Stimulated activated CD4-positive, alpha-beta T cell treated with anti-CD3 and anti-CD28 coated beads, Interleukin-12 subunit alpha, Interleukin-12 subunit beta, amount 100 ng/mL, for 4 hours (primary cell): ENCODE data around the gene RAPGEF4.
"Not testable (repeated sequence)": the region's sequence is repeated elsewhere in the genome, so short reads cannot be mapped to it uniquely, and the experiment has no call there.

Experiments used
- DNase-seq: peaks from one replicate; pipeline ENCODE4 v3.0.0-alpha.2; 2020

The RAPGEF4 gene

DNA sequence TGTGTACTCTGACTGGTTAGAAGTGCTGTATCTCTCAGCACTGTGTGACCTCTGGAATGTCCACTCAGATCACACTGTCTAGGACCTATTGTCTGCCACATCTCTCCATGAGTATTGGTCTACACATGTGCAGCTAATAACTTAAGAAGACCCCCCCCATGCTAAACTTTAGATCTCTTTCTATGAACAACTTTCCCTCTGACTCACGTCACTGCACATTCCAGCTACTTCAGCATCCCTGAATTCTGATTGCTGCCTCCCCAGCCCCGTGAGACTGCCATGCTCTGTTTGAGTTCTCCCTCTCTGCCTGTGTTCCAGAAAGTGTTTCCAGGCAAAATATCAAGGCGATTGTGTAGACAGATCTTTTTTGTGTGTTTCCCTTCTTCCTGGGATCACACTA, 41.8 kb downstream of the RAPGEF4 start:
- DNase-seq, result no peak

GRCh38 chr2:172782506-172783164, 47.0 kb downstream of the RAPGEF4 start:
- no peak for DNase-seq

GRCh38 chr2:172783165-172783898, 47.7 kb downstream of the RAPGEF4 start:
- DNase-seq, result no peak

DNA sequence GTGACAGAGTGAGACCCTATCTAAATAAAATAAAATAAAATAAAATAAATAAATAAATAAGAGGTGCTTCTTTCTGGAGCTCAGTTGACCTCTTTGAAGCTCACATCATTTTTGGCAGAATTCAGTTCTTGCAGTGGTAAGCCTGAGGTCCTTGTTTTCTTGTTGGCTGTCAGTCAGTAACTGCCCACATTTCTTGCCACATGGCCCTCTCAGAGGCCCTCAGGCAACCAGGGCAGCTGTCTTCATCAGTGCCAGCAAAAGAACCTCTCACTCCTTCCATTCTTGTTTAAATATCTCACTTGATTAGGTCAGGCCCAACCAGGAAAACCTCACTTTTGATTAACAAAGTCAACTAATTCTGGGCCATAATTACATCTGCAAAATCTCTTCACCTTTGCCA, 53.2 kb downstream of the RAPGEF4 start:
- DNase-seq, result no peak

- DNase-seq, result no peak
Observed at GRCh38 chr2:172790404-172790803, 54.8 kb downstream of the RAPGEF4 start.

- no peak for DNase-seq
Observed at GRCh38 chr2:172791953-172792352, 56.3 kb downstream of the RAPGEF4 start.

DNA sequence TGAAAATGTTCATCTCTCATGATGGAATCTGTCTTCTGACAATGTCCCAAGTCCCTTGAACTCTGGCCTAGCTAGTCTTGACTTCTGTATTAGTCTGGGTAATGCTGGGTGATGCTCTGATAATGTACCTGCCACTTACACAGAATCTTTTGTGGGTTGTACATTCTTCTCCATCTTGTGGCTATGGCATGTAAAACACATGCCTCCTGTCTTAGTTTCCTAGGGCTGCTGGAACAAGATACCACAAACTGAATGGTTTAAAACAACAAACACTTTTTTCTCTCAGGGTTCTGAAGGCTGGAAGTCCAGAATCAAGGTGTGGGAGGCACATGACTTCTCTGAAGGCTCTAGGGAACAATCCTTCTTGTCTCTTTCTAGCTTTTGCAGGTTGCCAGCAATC, 57.1 kb downstream of the RAPGEF4 start:
- DNase-seq, result no peak

DNA sequence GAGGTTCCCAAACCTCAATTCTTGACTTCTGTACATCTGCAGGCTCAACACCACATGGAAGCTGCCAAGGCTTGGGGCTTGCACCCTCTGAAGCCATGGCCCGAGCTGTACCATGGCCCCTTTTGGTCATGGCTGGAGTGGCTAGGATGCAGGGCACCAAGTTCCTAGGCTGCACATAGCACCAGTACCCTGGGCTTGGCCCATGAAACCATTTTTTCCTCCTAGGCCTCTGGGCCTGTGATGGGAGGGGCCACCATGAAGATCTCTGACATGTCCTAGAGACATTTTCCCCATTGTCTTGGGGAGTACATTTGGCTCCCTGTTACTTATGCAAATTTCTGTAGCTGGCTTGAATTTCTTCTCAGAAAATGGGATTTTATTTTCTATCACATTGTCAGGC, 67.7 kb downstream of the RAPGEF4 start:
- not testable (repeated sequence) for DNase-seq

DNA sequence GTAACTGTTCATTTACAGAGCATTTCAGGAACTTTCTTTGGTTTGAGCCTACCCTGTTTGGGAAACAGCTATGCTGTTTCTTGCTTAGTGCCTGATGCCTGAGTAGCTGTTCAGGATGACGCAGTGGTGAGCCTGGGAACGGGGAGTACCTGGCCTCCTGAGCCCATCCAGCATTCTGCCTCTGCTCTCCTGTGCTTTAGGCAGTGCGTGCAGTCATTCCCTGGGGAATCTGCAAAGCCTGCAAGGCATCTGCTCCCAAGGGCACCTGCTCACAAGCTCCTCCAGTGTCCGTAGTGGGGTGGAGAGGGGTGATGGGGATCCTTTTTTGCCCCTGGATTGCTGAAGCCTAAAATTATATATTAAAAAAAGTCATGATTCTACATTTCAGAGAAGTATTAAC, 68.8 kb downstream of the RAPGEF4 start:
- DNase-seq, result no peak

- no peak for DNase-seq
Observed at GRCh38 chr2:172806493-172806892, 70.8 kb downstream of the RAPGEF4 start.

DNA sequence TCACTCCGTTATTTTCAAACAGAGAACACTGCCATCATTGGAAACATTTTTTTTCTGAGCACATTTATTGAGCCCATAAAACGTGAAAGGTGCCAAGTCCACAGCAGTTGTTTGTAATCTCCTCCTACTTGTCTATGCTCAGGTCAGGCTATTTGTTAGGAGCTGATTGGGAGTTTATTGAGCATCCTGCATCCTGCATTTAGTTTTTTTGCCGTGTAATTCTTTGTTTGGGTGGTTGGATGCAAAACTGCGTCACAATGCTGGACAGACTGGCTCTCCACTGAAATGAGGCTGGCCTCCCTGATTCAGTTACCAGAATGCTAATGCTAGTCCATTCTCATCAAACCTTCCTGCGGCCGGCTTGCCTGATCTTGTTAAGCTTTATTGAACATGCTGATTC, 71.4 kb downstream of the RAPGEF4 start:
- no peak for DNase-seq

DNA sequence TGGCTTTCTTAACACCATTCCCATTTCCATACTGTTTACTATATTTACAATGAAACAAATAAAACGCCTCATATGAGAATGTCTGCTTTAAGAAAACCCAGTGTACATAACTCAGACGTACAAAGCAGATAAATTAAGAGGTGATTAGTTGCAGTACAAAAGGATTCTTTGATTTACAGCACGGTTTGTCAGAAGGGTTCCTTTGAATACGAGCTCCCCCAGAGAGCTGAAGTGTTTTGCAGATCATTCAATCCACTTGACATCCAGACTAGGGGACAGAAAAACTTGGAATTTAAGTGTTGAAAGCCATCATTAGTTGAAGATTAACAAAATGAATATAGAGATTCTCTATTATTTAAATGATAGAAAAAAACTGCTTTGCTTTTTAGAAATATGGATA, 72.5 kb downstream of the RAPGEF4 start:
- no peak for DNase-seq

- DNase-seq, result no peak
Observed at GRCh38 chr2:172811027-172811426, 75.4 kb downstream of the RAPGEF4 start.

DNA sequence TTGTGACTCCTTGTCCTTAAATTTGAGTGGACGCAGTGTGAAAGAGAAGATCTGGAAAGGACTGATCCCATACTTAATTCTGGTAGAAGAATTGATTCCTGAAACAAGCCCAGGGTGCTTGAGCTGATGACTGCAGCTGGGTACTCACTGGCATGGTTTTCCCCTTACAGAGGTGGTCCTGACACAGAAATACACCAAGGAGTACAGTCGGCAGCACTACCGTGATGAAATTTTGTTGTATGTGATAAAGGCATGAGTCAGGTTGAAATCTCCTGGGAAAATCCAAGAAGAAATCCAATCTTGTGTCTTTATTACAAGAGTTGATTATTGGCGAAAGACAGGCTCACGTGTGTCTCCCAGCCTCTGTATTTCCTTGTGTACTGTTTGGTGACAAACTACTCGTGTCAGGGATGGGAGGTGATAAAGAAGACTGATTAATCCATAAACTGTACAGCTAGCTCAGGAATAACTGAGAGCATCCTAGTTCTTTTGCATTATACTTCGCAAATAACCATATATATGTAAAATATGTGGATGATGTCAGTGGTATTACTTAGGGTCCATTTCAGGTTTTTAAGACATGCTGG, 76.6 kb downstream of the RAPGEF4 start:
- no peak for DNase-seq

DNA sequence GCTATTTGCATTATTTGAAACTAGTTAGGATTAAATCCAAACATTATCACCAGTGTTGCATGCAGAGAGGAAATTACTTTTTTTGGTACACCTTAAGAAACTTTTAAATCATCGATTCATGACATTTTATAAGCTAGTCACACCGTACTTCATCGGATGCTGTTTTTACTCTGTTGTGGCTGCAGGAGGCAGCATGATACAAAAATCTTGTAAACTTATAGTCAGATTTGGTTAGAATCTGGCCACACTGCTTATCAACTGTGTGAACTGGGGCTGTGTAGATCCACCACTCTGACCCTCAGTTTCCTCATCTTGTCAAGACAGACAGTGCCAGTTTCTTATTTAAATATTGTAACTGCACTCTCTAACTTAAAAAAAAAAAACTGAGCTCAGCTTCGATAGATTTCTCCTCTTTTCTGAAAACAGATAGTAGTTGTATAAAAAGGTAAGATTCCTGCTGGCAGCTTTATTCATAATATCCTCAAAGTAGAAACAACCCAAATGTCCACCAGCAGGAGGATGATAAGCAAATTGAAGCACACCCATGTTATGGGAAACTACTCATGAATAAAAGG, 77.8 kb downstream of the RAPGEF4 start:
- no peak for DNase-seq

DNA sequence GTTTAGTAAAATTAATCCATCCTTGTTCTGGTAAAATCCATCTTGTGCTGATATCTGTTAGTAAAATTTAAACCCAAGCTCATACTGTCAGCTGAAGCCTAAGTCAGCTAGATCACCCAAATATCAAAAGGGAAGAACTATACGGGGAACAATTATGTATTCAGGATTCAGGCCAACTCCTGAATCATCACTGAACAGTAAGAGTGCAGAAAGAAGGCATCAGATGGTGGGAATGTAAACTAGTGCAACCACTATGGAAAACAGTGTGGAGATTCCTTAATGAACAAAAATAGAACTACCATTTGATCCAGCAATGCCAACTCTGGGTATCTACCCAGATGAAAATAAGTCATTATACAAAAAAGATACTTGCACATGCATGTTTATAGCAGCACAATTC, 81.8 kb downstream of the RAPGEF4 start:
- DNase-seq, result no peak

DNA sequence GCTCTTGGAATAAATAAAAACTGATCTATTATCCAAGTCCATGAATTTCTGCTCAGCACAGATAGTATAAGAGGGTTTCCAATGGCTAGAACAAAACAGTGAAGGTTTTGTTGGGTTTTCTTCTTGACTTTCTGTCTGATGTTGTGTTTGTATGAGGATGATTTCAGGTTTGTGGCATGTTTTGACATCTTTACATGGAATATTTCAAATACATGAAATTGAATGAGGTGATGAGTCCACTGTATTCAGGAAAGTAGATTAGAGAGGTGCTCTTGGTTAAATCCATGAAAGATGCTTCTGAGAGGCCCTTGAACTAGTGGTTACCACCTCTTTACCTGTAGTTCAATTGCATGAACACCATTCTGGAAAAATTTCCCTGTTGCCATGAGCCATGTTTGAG, 84.3 kb downstream of the RAPGEF4 start:
- DNase-seq, result no peak

GRCh38 chr2:172821370-172822338, 86.0 kb downstream of the RAPGEF4 start:
- DNase-seq, result no peak

- no peak for DNase-seq
Observed at GRCh38 chr2:172822585-172822984, 86.9 kb downstream of the RAPGEF4 start.

DNA sequence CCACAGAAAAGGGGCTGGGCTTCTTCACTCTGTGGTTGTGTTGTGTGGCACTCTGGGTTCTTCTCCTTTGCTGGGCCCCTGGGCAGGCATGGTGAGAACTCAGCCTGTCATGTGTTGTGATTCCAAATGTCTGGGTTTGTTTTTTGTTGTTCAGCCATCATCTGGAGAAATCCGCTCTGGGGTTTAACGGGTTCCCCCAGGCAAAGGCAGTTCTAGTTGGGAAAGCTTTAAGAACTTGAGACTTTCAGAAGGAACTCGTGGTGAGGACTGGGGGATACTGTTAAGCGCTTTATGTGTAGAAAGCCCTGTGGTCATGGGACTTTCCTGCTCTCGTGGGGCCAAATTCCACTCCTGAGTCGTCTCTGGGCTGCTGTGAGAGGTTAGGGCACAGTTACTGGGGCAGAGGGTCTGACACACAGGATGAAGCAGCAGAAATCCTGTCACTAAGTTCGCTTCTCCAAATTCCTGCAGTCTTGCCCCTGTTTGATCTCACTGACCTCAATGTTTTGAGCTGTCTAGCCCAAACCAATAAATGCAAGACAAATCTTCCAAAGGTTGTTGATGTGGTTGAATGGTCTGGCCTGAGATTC, 87.7 kb downstream of the RAPGEF4 start:
- no peak for DNase-seq

- DNase-seq, result no peak
Observed at GRCh38 chr2:172826522-172826921, 90.9 kb downstream of the RAPGEF4 start.

- DNase-seq, result no peak
Observed at GRCh38 chr2:172829229-172829628, 93.6 kb downstream of the RAPGEF4 start.
